Measurements from ENCODE around the gene NUCB2. TPM values are rescaled to one million over a fixed set of nuclear protein-coding genes. Genes with fewer than 3 reads are reported as not detected.

NUCB2 gene
- total RNA-seq, 2 donors from 2014 or later: 151 to 162 TPM

GRCh38 chr11:17313349-17314231 is 37.1 kb downstream of the NUCB2 start:
- no peak for DNase-seq (ENCODE audit: low spot score)
- intact Hi-C loops (cut with DNase I): no loop called here

GRCh38 chr11:17314232-17314547 is 37.7 kb downstream of the NUCB2 start:
- DNase-seq (ENCODE audit: low spot score): no peak
- intact Hi-C loops (cut with DNase I): no loop called here

- DNase-seq (ENCODE audit: low spot score): no peak
These were observed 38.4 kb downstream of the NUCB2 start for GRCh38 chr11:17314904-17315426.

GRCh38 chr11:17328871-17329494 is 52.4 kb downstream of the NUCB2 start:
- intact Hi-C loops (cut with DNase I): no loop called here
- no peak for DNase-seq (ENCODE audit: low spot score)

More at GRCh38 chr11:17314904-17315426, 38.4 kb downstream of the NUCB2 start:
- intact Hi-C loops (cut with DNase I): no loop called here

- DNase-seq (ENCODE audit: low spot score): no peak
- intact Hi-C loops (cut with DNase I): no loop called here
These were observed 55.1 kb downstream of the NUCB2 start for GRCh38 chr11:17331669-17332068.

GRCh38 chr11:17333799-17334586 is 57.5 kb downstream of the NUCB2 start:
- intact Hi-C loops (cut with DNase I): no loop called here
- no peak for DNase-seq (ENCODE audit: low spot score)

- intact Hi-C loops (cut with DNase I): no loop called here
- no peak for DNase-seq (ENCODE audit: low spot score)
These were observed 66.7 kb downstream of the NUCB2 start for GRCh38 chr11:17343257-17343656.

- DNase-seq (ENCODE audit: low spot score): no peak
- intact Hi-C loops (cut with DNase I): no loop called here
These were observed 67.4 kb downstream of the NUCB2 start for GRCh38 chr11:17343907-17344306.

DNA sequence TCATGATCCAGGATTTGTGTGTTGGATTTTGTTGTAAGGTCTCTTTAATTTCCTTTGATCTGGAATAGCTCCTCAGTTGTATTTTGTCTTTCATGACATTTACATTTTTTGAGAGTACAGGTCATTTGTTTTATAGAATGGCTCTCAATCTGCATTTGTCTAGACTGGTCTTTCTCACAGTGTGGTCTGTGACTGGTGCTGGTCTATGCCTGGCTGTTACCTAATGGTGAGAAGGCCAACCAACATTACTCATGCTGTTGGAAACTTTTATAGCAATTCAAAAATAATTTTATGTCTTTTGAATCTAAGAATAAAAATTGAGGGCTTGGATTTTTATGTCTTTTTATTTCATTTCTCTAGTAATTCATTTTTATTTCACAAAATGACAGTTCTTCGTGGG is 71.1 kb downstream of the NUCB2 start:
- DNase-seq (ENCODE audit: low spot score): no peak
- intact Hi-C loops (cut with DNase I): no loop called here

GRCh38 chr11:17350455-17351171 is 74.1 kb downstream of the NUCB2 start:
- DNase-seq (ENCODE audit: low spot score): no peak
- intact Hi-C loops (cut with DNase I): no loop called here

DNA sequence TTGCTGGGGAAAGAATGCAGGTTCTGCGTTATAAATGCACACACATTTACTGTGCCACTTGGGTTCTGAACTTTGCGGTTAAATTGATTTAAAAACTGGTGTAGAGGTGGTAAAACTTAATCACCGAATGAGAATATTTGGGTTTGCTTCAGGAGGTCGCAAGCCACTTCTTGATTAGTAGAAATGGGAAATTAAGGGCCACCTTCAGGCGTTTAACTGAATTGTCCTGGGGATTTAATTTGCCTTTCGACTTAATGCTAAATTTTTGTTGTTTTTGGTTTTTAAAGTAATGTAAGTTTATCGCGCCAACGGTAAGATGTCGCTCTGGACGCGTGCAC is 74.6 kb downstream of the NUCB2 start:
- DNase-seq (ENCODE audit: low spot score): no peak
- intact Hi-C loops (cut with DNase I): no loop called here

DNA sequence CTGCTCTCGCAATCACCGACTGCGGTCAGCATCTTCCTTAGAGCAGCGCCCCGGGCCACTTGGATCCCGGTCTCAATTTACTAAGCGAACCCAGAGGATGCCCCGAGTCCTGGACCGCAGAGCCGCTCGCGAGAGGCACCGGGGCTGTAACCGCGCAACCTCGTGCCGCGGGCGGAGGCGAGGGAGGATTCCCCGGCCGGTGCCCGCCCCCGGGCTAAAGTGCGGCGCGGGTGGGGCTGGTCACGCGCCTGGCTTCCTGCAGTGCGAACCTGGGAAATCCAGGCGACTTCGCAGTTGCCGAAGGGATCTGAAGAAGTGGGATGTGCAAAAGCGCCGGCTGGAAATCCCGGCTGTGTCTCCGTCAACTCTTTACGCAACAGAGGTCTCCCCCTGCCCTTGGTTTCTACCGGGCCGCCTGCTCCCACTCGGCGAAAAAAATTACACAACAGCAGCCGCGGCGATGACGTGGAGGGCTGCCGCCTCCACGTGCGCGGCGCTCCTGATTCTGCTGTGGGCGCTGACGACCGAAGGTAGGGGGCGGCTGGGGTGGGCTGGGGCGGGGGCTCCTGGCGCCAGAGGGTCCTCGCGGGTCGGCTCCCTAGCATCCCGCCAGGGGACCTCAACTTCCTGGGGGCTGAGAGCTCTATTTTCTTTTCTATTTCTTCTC is 75.1 kb downstream of the NUCB2 start, which contains the start of gene NCR3LG1:
Gene NCR3LG1 (plus strand): TSS at position 291 of the 667 bp plus-strand sequence. CDS start 170 bp downstream, at position 461.
- DNase-seq (ENCODE audit: low spot score): peak; percentile 90
- intact Hi-C loops (cut with DNase I): no loop called here

- peak; percentile 95 for DNase-seq (ENCODE audit: low spot score)
These were observed 76.6 kb downstream of the NUCB2 start for GRCh38 chr11:17352950-17353820.

DNA sequence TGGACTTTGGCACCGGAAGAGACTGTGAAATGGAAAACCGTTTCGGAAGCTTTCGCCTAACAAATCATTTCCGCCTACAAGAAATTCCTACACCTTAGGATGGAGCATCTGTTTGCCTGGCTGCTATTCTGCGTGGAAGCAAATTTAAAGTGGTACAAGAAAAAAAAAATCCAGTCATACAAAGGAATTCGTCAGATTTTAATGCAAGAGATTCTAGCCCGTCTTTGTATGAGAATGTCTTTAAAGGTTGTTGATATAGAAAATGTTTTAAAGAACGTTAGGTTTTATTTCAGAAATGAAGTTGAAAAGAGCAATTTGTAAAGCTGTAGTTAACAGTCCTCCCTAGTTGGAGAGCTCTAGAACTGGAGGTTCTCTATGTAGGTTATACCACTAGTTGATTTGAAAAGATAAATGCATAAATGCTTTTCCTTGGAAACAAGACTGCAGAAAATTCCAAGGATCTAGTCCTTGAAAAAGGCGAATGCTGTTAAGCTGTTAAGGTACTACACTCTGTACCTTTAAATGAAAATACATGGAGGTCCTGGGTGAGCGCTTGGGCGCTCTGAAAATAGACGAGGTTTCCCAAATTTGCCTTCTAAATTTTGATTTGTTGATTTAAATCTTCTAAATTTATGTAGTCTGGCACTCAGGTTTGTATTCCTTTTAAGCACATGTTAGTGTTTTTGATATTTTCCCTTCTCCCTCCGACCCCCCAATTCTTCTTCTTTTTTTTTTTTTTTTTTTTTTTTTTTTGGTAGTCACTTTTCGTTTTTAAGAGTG is 77.5 kb downstream of the NUCB2 start:
- intact Hi-C loops (cut with DNase I): no loop called here
- DNase-seq (ENCODE audit: low spot score): no peak

More at GRCh38 chr11:17352950-17353820, 76.6 kb downstream of the NUCB2 start:
- intact Hi-C loops (cut with DNase I): no loop called here

GRCh38 chr11:17354601-17354991 is 78.1 kb downstream of the NUCB2 start:
- DNase-seq (ENCODE audit: low spot score): no peak
- intact Hi-C loops (cut with DNase I): no loop called here

DNA sequence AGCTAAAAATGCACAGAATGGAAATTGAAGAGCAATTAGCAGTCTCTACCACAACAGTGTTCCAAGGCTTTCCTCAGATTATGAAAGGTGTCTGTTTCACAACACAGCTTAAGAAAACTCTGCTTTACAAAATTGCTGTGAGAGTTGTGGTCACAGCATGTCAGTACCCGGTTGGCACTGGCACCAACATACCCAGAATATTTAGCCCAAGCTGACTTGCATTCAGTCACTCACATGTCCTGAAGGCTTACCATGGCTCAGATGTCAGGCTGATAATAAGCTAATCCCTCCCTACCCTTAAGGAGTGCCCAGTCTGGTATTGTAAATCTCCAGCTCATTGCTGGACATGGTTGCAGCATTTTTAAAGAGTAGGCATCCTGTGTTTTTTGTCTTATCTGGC is 90.0 kb downstream of the NUCB2 start:
- DNase-seq (ENCODE audit: low spot score): no peak
- intact Hi-C loops (cut with DNase I): no loop called here

GRCh38 chr11:17368551-17368950 is 92.0 kb downstream of the NUCB2 start:
- no peak for DNase-seq (ENCODE audit: low spot score)
- intact Hi-C loops (cut with DNase I): no loop called here
